ENCODE results near the gene PARG.
"Not testable (repeated sequence)": the region's sequence is repeated elsewhere in the genome, so short reads cannot be mapped to it uniquely, and the experiment has no call there.

GRCh38 chr10:49952006-49952405 is 10.2 kb upstream of the PARG start:
- TF ChIP-seq, protein P1, sequence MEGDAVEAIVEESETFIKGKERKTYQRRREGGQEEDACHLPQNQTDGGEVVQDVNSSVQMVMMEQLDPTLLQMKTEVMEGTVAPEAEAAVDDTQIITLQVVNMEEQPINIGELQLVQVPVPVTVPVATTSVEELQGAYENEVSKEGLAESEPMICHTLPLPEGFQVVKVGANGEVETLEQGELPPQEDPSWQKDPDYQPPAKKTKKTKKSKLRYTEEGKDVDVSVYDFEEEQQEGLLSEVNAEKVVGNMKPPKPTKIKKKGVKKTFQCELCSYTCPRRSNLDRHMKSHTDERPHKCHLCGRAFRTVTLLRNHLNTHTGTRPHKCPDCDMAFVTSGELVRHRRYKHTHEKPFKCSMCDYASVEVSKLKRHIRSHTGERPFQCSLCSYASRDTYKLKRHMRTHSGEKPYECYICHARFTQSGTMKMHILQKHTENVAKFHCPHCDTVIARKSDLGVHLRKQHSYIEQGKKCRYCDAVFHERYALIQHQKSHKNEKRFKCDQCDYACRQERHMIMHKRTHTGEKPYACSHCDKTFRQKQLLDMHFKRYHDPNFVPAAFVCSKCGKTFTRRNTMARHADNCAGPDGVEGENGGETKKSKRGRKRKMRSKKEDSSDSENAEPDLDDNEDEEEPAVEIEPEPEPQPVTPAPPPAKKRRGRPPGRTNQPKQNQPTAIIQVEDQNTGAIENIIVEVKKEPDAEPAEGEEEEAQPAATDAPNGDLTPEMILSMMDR (IDR thresholded peaks at IDR 0.05; ENCODE audit: insufficient read depth, low read length, poor library complexity, severe bottlenecking) = not testable (repeated sequence)
- not testable (repeated sequence) for TF ChIP-seq EZH2phosphoT487 (conservative IDR thresholded peaks at IDR 0.05; ENCODE audit: low read length)
